ENCODE measurements around the gene ZNF134. TPM values are rescaled to one million over a fixed set of nuclear protein-coding genes. Genes with fewer than 3 reads are reported as not detected.

The ZNF134 gene
- total RNA-seq, 1 experiment from 2014 or later: 52.5 TPM

- CTCF ChIA-PET: no interaction called here
- Mint-ChIP-seq H3K4me1 (no peaks in the 10 kb centered on the region), H3K4me3 (no peak overlapping the region), H3K27ac (no peak overlapping the region), H3K9me3 (peaks cover 67% of the 10 kb centered on the region), H3K27me3 (ENCODE audit: low read depth) (peaks cover 12% of the 10 kb centered on the region; the same call in 1 of the 2 replicates), H3K36me3 (peaks cover 72% of the 10 kb centered on the region)
- POLR2A ChIA-PET: no interaction called here
- ATAC-seq (no peak), DNase-seq (ENCODE audit: low spot score) (no peak)
- TF ChIP-seq PRDM15 (CRISPR knock-in tag; IDR thresholded peaks at IDR 0.05) (no peak), ESRRA (CRISPR knock-in tag; IDR thresholded peaks at IDR 0.05; ENCODE audit: borderline replicate concordance) (no peak), ZNF425 (CRISPR knock-in tag; conservative IDR thresholded peaks at IDR 0.05) (no peak), E2F1 (CRISPR knock-in tag; IDR thresholded peaks at IDR 0.05) (no peak), MLX (CRISPR knock-in tag; IDR thresholded peaks at IDR 0.05) (no peak), IRF1 (CRISPR knock-in tag; IDR thresholded peaks at IDR 0.05) (no peak), USF2 (CRISPR knock-in tag; IDR thresholded peaks at IDR 0.05) (no peak)
Measured at GRCh38 chr19:57623091-57623490, 9.0 kb downstream of the ZNF134 start.

- POLR2A ChIA-PET: interaction anchor here (0.7 to 1.8 kb wide), 6 partner anchors 18 to 111 kb away, joined by 3 to 10 read pairs (median 4); partner anchors contain the start of genes ZNF134, ZNF154 and ZNF551
- peaks cover 4% of the 10 kb centered on the region; the same call in 1 of the 2 replicates for H3K27me3 Mint-ChIP-seq (ENCODE audit: low read depth)
- no peak within 1 kb of the TSS for H3K27ac Mint-ChIP-seq
- H3K36me3 Mint-ChIP-seq: peaks cover 32% of the 10 kb centered on the region
- peaks cover 16% of the 10 kb centered on the region for H3K4me1 Mint-ChIP-seq
- ATAC-seq (peak; percentile 97), DNase-seq (ENCODE audit: low spot score) (peak; percentile 94)
- CTCF ChIA-PET: interaction anchor here (0.6 to 1.4 kb wide), 8 partner anchors 18 to 155 kb away, joined by 3 to 7 read pairs (median 3); partner anchors contain the start of genes ZNF154, ZNF416 and ZNF551
- H3K4me3 Mint-ChIP-seq: peak within 1 kb of the TSS; percentile 96
- peaks cover 18% of the 10 kb centered on the region for H3K9me3 Mint-ChIP-seq
- peak; percentile 62; the same call in 1 of the 2 replicates for TF ChIP-seq GABPB1 (CRISPR knock-in tag; IDR thresholded peaks at IDR 0.05)
- no peak; the same call in 1 of the 2 replicates for TF ChIP-seq ETV6 (CRISPR knock-in tag; IDR thresholded peaks at IDR 0.05)
- TF ChIP-seq SP1 (CRISPR knock-in tag; conservative IDR thresholded peaks at IDR 0.05): peak; percentile 83
- peak; percentile 86 for TF ChIP-seq NFYB (CRISPR knock-in tag; conservative IDR thresholded peaks at IDR 0.05; ENCODE audit: low read depth)
- no peak for TF ChIP-seq ZNF512 (CRISPR knock-in tag; IDR thresholded peaks at IDR 0.05; ENCODE audit: borderline replicate concordance)
- TF ChIP-seq IRF1 (CRISPR knock-in tag; IDR thresholded peaks at IDR 0.05): no peak
- no peak for TF ChIP-seq ZNF423 (CRISPR knock-in tag; IDR thresholded peaks at IDR 0.05)
- no peak for TF ChIP-seq EMX1 (CRISPR knock-in tag; IDR thresholded peaks at IDR 0.05)
- peak; percentile 61 for TF ChIP-seq MAX (CRISPR knock-in tag; IDR thresholded peaks at IDR 0.05)
- 0 out of 2 replicates have a peak, but pooled peaks have one; percentile 17 for TF ChIP-seq TEAD1 (CRISPR knock-in tag; IDR thresholded peaks at IDR 0.05)
- TF ChIP-seq ZNF138 (CRISPR knock-in tag; conservative IDR thresholded peaks at IDR 0.05): no peak
- TF ChIP-seq FOXK1 (CRISPR knock-in tag; IDR thresholded peaks at IDR 0.05): peak; percentile 61; the same call in 1 of the 2 replicates
- 0 out of 2 replicates have a peak, but pooled peaks have one; percentile 28 for TF ChIP-seq RELA (CRISPR knock-in tag; IDR thresholded peaks at IDR 0.05; ENCODE audit: borderline replicate concordance)
Measured at GRCh38 chr19:57632987-57633831, 19.2 kb downstream of the ZNF134 start, which contains the start of gene ZNF211. Gene ZNF211, plus strand, starts transcription at chr19:57633168. Its CDS starts 179 bp downstream, at chr19:57633347.
